HFF-Myc (cell line): ENCODE data around the gene HERC3.

Experiments
- DNase-seq: peaks from one replicate; pipeline ENCODE4 v3.0.0-alpha.2; 2011; ENCODE audit warnings: low read depth; ENCODE audit errors: extremely low read depth
- H3K4me3 ChIP-seq: replicated peaks from 2 replicates; pipeline ENCODE4 v1.5.1; 2011; ENCODE audit warnings: low read depth, mild to moderate bottlenecking, control low read depth, low read length
- CTCF ChIP-seq: IDR thresholded peaks from 2 replicates; pipeline ENCODE4 v1.5.1; 2012; ENCODE audit warnings: mild to moderate bottlenecking, low read depth, low read length, control low read depth; ENCODE audit errors: missing control alignments

Gene HERC3

GRCh38 chr4:88752754-88753153 is 160.5 kb downstream of the HERC3 start:
- no peak for TF ChIP-seq CTCF
- no peak for DNase-seq
- no peak overlapping the region for H3K4me3 ChIP-seq

- H3K4me3 ChIP-seq = no peak overlapping the region
- DNase-seq = no peak
- TF ChIP-seq CTCF = no peak
Observed at GRCh38 chr4:88753658-88754571, 161.6 kb downstream of the HERC3 start.

DNA sequence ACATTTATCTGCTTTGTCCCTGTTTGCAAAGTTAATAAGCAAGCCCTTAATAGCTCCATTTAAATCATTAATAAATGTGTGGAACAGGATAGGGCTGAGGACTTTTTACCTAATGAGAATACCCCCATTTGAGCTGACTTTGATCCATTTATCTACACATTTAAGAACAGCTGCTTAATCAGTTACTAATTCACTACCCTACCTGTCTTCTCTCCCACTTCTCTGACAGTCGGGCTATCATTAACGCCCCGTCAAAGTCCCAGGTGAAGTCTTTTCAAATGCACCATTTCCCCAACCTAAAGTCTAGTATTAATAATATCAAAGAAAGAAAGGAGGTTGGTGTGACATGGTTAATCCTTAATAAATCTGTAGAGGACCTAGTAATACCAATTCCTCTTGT is 162.5 kb downstream of the HERC3 start:
- no peak for TF ChIP-seq CTCF
- no peak overlapping the region for H3K4me3 ChIP-seq
- DNase-seq = no peak

GRCh38 chr4:88755454-88755853 is 163.2 kb downstream of the HERC3 start:
- H3K4me3 ChIP-seq = no peak overlapping the region
- no peak for TF ChIP-seq CTCF
- no peak for DNase-seq

GRCh38 chr4:88756149-88756548 is 163.9 kb downstream of the HERC3 start:
- TF ChIP-seq CTCF = no peak

GRCh38 chr4:88757067-88757466 is 164.8 kb downstream of the HERC3 start:
- DNase-seq = no peak
- no peak for TF ChIP-seq CTCF
- H3K4me3 ChIP-seq = no peak overlapping the region

More at GRCh38 chr4:88756149-88756548, 163.9 kb downstream of the HERC3 start:
- no peak for DNase-seq
- H3K4me3 ChIP-seq = no peak overlapping the region
